Activated T-cell treated with anti-CD3 and anti-CD28 coated beads, Interleukin-2, amount 50 U/mL, for 24 hours (primary cell): Measurements from ENCODE around the gene CCL13.

Source experiments
- DNase-seq: peaks from one replicate; pipeline ENCODE4 v3.0.0-alpha.2; 2020
- H3K27ac Mint-ChIP-seq: 2 replicates; pipeline ENCODE4 v1.8.0; 2020; ENCODE audit warnings: mild to moderate bottlenecking, mixed read lengths
- H3K27me3 Mint-ChIP-seq: 2 replicates; pipeline ENCODE4 v1.8.0; 2020; ENCODE audit warnings: mixed read lengths
- H3K36me3 Mint-ChIP-seq: 2 replicates; pipeline ENCODE4 v1.8.0; 2020; ENCODE audit warnings: low read depth, mixed read lengths
- H3K4me1 Mint-ChIP-seq: 2 replicates; pipeline ENCODE4 v1.8.0; 2020; ENCODE audit warnings: low read depth, mixed read lengths
- H3K4me3 Mint-ChIP-seq: 2 replicates; pipeline ENCODE4 v1.8.0; 2020; ENCODE audit warnings: mild to moderate bottlenecking, moderate library complexity, mixed read lengths
- H3K9me3 Mint-ChIP-seq: 2 replicates; pipeline ENCODE4 v1.8.0; 2020; ENCODE audit warnings: mixed read lengths

Gene CCL13

GRCh38 chr17:34368946-34369500 lies 12.7 kb downstream of the CCL13 start:
- no peaks in the 10 kb centered on the region for H3K36me3 Mint-ChIP-seq
- no peaks in the 10 kb centered on the region for H3K9me3 Mint-ChIP-seq
- DNase-seq = no peak
- H3K27ac Mint-ChIP-seq = no peak overlapping the region
- peaks cover 22% of the 10 kb centered on the region for H3K4me1 Mint-ChIP-seq
- peaks cover 21% of the 10 kb centered on the region for H3K27me3 Mint-ChIP-seq
- H3K4me3 Mint-ChIP-seq = no peak overlapping the region

GRCh38 chr17:34369571-34369970 lies 13.3 kb downstream of the CCL13 start:
- H3K36me3 Mint-ChIP-seq = no peaks in the 10 kb centered on the region

GRCh38 chr17:34370376-34370996 lies 14.2 kb downstream of the CCL13 start:
- Mint-ChIP-seq H3K27me3 (peaks cover 15% of the 10 kb centered on the region), H3K4me3 (no peak overlapping the region), H3K36me3 (no peaks in the 10 kb centered on the region), H3K9me3 (no peaks in the 10 kb centered on the region), H3K27ac (no peak overlapping the region), H3K4me1 (peaks cover 18% of the 10 kb centered on the region)
- DNase-seq = no peak

More at GRCh38 chr17:34369571-34369970, 13.3 kb downstream of the CCL13 start:
- no peak overlapping the region for H3K27ac Mint-ChIP-seq
- no peak overlapping the region for H3K4me3 Mint-ChIP-seq
- H3K9me3 Mint-ChIP-seq = no peaks in the 10 kb centered on the region
- no peak for DNase-seq
- H3K27me3 Mint-ChIP-seq = peaks cover 18% of the 10 kb centered on the region
- peaks cover 22% of the 10 kb centered on the region for H3K4me1 Mint-ChIP-seq

- DNase-seq = no peak
- Mint-ChIP-seq H3K9me3 (no peaks in the 10 kb centered on the region), H3K27ac (no peak overlapping the region), H3K4me1 (peaks cover 15% of the 10 kb centered on the region), H3K36me3 (no peaks in the 10 kb centered on the region), H3K4me3 (no peak overlapping the region), H3K27me3 (peaks cover 16% of the 10 kb centered on the region)
These were observed 14.7 kb downstream of the CCL13 start for GRCh38 chr17:34370997-34371395.

- no peak for DNase-seq
- Mint-ChIP-seq H3K36me3 (no peaks in the 10 kb centered on the region), H3K27me3 (peaks cover 12% of the 10 kb centered on the region), H3K4me3 (no peak overlapping the region), H3K9me3 (no peaks in the 10 kb centered on the region), H3K4me1 (peaks cover 12% of the 10 kb centered on the region), H3K27ac (no peak overlapping the region)
These were observed 15.3 kb downstream of the CCL13 start for GRCh38 chr17:34371405-34372100.

- peaks cover 20% of the 10 kb centered on the region for H3K27me3 Mint-ChIP-seq
- H3K4me1 Mint-ChIP-seq = peaks cover 38% of the 10 kb centered on the region
- H3K36me3 Mint-ChIP-seq = no peaks in the 10 kb centered on the region
- H3K4me3 Mint-ChIP-seq = no peak overlapping the region
- H3K9me3 Mint-ChIP-seq = no peaks in the 10 kb centered on the region
- DNase-seq = no peak
- H3K27ac Mint-ChIP-seq = no peak overlapping the region
These were observed 18.2 kb downstream of the CCL13 start for GRCh38 chr17:34374457-34374856.

GRCh38 chr17:34375426-34375997 lies 19.2 kb downstream of the CCL13 start:
- Mint-ChIP-seq H3K4me3 (no peak overlapping the region), H3K4me1 (peaks cover 47% of the 10 kb centered on the region)

GRCh38 chr17:34377078-34377823 lies 21.0 kb downstream of the CCL13 start:
- H3K27ac Mint-ChIP-seq = no peak overlapping the region

More at GRCh38 chr17:34375426-34375997, 19.2 kb downstream of the CCL13 start:
- Mint-ChIP-seq H3K36me3 (no peaks in the 10 kb centered on the region), H3K27ac (no peak overlapping the region), H3K27me3 (peaks cover 24% of the 10 kb centered on the region), H3K9me3 (no peaks in the 10 kb centered on the region)
- no peak for DNase-seq

GRCh38 chr17:34378664-34379101 lies 22.4 kb downstream of the CCL13 start:
- H3K27ac Mint-ChIP-seq = peak overlapping the region; percentile 78
- no peaks in the 10 kb centered on the region for H3K36me3 Mint-ChIP-seq
- H3K4me1 Mint-ChIP-seq = peaks cover 59% of the 10 kb centered on the region
- no peak overlapping the region for H3K4me3 Mint-ChIP-seq
- DNase-seq = no peak
- H3K27me3 Mint-ChIP-seq = peaks cover 39% of the 10 kb centered on the region
- no peaks in the 10 kb centered on the region for H3K9me3 Mint-ChIP-seq

More at GRCh38 chr17:34377078-34377823, 21.0 kb downstream of the CCL13 start:
- Mint-ChIP-seq H3K27me3 (peaks cover 32% of the 10 kb centered on the region), H3K4me1 (peaks cover 46% of the 10 kb centered on the region), H3K4me3 (no peak overlapping the region), H3K9me3 (no peaks in the 10 kb centered on the region), H3K36me3 (no peaks in the 10 kb centered on the region)
- DNase-seq = no peak

GRCh38 chr17:34379868-34380267 lies 23.6 kb downstream of the CCL13 start:
- no peak overlapping the region for H3K4me3 Mint-ChIP-seq
- no peaks in the 10 kb centered on the region for H3K36me3 Mint-ChIP-seq
- peak overlapping the region; percentile 78 for H3K27ac Mint-ChIP-seq
- DNase-seq = no peak
- H3K27me3 Mint-ChIP-seq = peaks cover 41% of the 10 kb centered on the region
- no peaks in the 10 kb centered on the region for H3K9me3 Mint-ChIP-seq
- H3K4me1 Mint-ChIP-seq = peaks cover 59% of the 10 kb centered on the region

- peak; percentile 60 for DNase-seq
- H3K4me1 Mint-ChIP-seq = peaks cover 60% of the 10 kb centered on the region
- H3K4me3 Mint-ChIP-seq = peak overlapping the region; percentile 32
- H3K9me3 Mint-ChIP-seq = no peaks in the 10 kb centered on the region
- H3K27ac Mint-ChIP-seq = peak overlapping the region; percentile 47
- H3K36me3 Mint-ChIP-seq = no peaks in the 10 kb centered on the region
- H3K27me3 Mint-ChIP-seq = peaks cover 49% of the 10 kb centered on the region
These were observed 26.4 kb downstream of the CCL13 start for GRCh38 chr17:34382621-34383124.

GRCh38 chr17:34383216-34383615 lies 26.9 kb downstream of the CCL13 start:
- no peak overlapping the region for H3K27ac Mint-ChIP-seq
- H3K4me3 Mint-ChIP-seq = no peak overlapping the region
- H3K36me3 Mint-ChIP-seq = no peaks in the 10 kb centered on the region
- H3K27me3 Mint-ChIP-seq = peaks cover 48% of the 10 kb centered on the region
- H3K9me3 Mint-ChIP-seq = no peaks in the 10 kb centered on the region
- peaks cover 58% of the 10 kb centered on the region for H3K4me1 Mint-ChIP-seq
- no peak for DNase-seq

- peaks cover 50% of the 10 kb centered on the region for H3K4me1 Mint-ChIP-seq
- H3K27ac Mint-ChIP-seq = no peak overlapping the region
- no peaks in the 10 kb centered on the region for H3K36me3 Mint-ChIP-seq
- no peak for DNase-seq
- peaks cover 50% of the 10 kb centered on the region for H3K27me3 Mint-ChIP-seq
- H3K9me3 Mint-ChIP-seq = no peaks in the 10 kb centered on the region
- H3K4me3 Mint-ChIP-seq = no peak overlapping the region
These were observed 28.0 kb downstream of the CCL13 start for GRCh38 chr17:34384271-34384670.
